IMR-90 (cell line): Measurements from ENCODE around the gene CDC40. TPM values are rescaled to one million over a fixed set of nuclear protein-coding genes. Genes with fewer than 3 reads are reported as not detected.

ENCODE experiments used
- ATAC-seq: fragments of 200-7000 bp; cut with Tn5 transposase; 2 replicates; pipeline ENCODE4 v1.9.1; 2020; ENCODE audit warnings: low read depth, mild to moderate bottlenecking, moderate library complexity
- BruUV-seq: library from RNA; stranded (reverse); fragments of 400-500 nt; replicated peaks from 2 replicates; lab custom pipeline; 2021; lab: Mats Ljungman, UMichigan
- CTCF ChIA-PET: fragments of 300-600 bp; formaldehyde crosslinking; extraction: SDS; loops from one replicate; lab custom pipeline; 2021; ENCODE audit warnings: antibody characterized with exemption; lab: Yijun Ruan, JAX
- POLR2A ChIA-PET: fragments of 300-600 bp; sonication (Branson Sonifier 250); formaldehyde crosslinking; loops from one replicate; lab custom pipeline; 2022; ENCODE audit warnings: antibody characterized with exemption; ENCODE audit not compliant: unreplicated experiment; lab: Charles Lee
- DNase-seq: peaks from one replicate; pipeline ENCODE4 v3.0.0; 2013
- H2AFZ ChIP-seq: replicated peaks from 2 replicates; pipeline ENCODE3; 2013; ENCODE audit warnings: low read length, mild to moderate bottlenecking; ENCODE audit not compliant: poor library complexity
- H2AK5ac ChIP-seq: 2 replicates; pipeline ENCODE4 v1.6.1; 2013; ENCODE audit warnings: low read depth, low read length, inconsistent platforms
- H2AK9ac ChIP-seq: replicated peaks from 2 replicates; pipeline ENCODE3; 2013; ENCODE audit warnings: mild to moderate bottlenecking, low read depth, low read length, moderate library complexity; ENCODE audit not compliant: poor library complexity
- H2BK120ac ChIP-seq: 2 replicates; pipeline ENCODE4 v1.6.1; 2013; ENCODE audit warnings: low read depth, low read length, inconsistent platforms
- H2BK15ac ChIP-seq: 3 replicates; pipeline ENCODE4 v1.6.1; 2013; ENCODE audit warnings: low read depth, low read length, inconsistent platforms
- H2BK20ac ChIP-seq: 2 replicates; pipeline ENCODE4 v1.6.1; 2013; ENCODE audit warnings: low read depth, mild to moderate bottlenecking, inconsistent platforms, low read length, moderate library complexity
- H2BK5ac ChIP-seq: 2 replicates; pipeline ENCODE4 v1.6.1; 2013; ENCODE audit warnings: mild to moderate bottlenecking, low read depth, low read length, inconsistent platforms; ENCODE audit not compliant: poor library complexity, severe bottlenecking
- H3K14ac ChIP-seq: replicated peaks from 2 replicates; pipeline ENCODE4 v1.6.1; 2013; ENCODE audit warnings: low read depth, low read length, inconsistent platforms
- H3K18ac ChIP-seq: 2 replicates; pipeline ENCODE4 v1.6.1; 2013; ENCODE audit warnings: low read depth, low read length, control low read depth
- H3K23ac ChIP-seq: 2 replicates; pipeline ENCODE4 v1.6.1; 2013; ENCODE audit warnings: low read depth, low read length, inconsistent platforms
- H3K27ac ChIP-seq: 2 replicates; pipeline ENCODE4 v1.5.1; 2013; ENCODE audit warnings: mild to moderate bottlenecking, control low read depth, low read length; ENCODE audit not compliant: insufficient read depth
- H3K27me3 ChIP-seq: 2 replicates; pipeline ENCODE4 v1.6.1; 2013; ENCODE audit warnings: low read length; ENCODE audit not compliant: control insufficient read depth, insufficient read depth
- H3K36me3 ChIP-seq: 2 replicates; pipeline ENCODE4 v1.6.1; 2013; ENCODE audit warnings: low read length, mixed read lengths; ENCODE audit not compliant: control insufficient read depth, insufficient read depth
- H3K4ac ChIP-seq: 2 replicates; pipeline ENCODE4 v1.6.1; 2013; ENCODE audit warnings: low read depth, low read length, inconsistent platforms
- H3K4me1 ChIP-seq: 2 replicates; pipeline ENCODE4 v1.6.1; 2013; ENCODE audit warnings: low read length, mixed read lengths; ENCODE audit not compliant: control insufficient read depth, insufficient read depth
- H3K4me2 ChIP-seq: 2 replicates; pipeline ENCODE4 v1.6.1; 2013; ENCODE audit warnings: low read depth, mild to moderate bottlenecking, control low read depth, low read length, moderate library complexity
- H3K4me3 ChIP-seq: 2 replicates; pipeline ENCODE4 v1.5.1; 2013; ENCODE audit warnings: low read depth, mild to moderate bottlenecking, control low read depth, low read length, moderate library complexity; ENCODE audit not compliant: insufficient read depth
- H3K56ac ChIP-seq: 2 replicates; pipeline ENCODE4 v1.6.1; 2013; ENCODE audit warnings: low read length, inconsistent platforms; ENCODE audit not compliant: insufficient read depth; ENCODE audit errors: extremely low read depth
- H3K79me1 ChIP-seq, 2 experiments: 2 replicates each; pipeline ENCODE4 v1.6.1; 2013; ENCODE audit warnings: low read length in 2 of 2, inconsistent platforms in 1 of 2, low read depth in 1 of 2
- H3K9ac ChIP-seq: 2 replicates; pipeline ENCODE4 v1.6.1; 2013; ENCODE audit warnings: low read depth, low read length, control low read depth
- H3K9me1 ChIP-seq: 2 replicates; pipeline ENCODE4 v1.6.1; 2013; ENCODE audit warnings: low read length, inconsistent platforms; ENCODE audit not compliant: insufficient read depth
- H3K9me3 ChIP-seq: 2 replicates; pipeline ENCODE4 v1.6.1; 2013; ENCODE audit warnings: low read length; ENCODE audit not compliant: control insufficient read depth, insufficient read depth
- H4K20me1 ChIP-seq: 2 replicates; pipeline ENCODE4 v1.6.1; 2013; ENCODE audit warnings: low read length, inconsistent platforms; ENCODE audit not compliant: insufficient read depth
- H4K5ac ChIP-seq: 2 replicates; pipeline ENCODE4 v1.6.1; 2013; ENCODE audit warnings: mild to moderate bottlenecking, low read depth, low read length, control low read depth
- H4K8ac ChIP-seq, 2 experiments: 2 replicates each; pipeline ENCODE4 v1.6.1; 2013; ENCODE audit warnings: low read depth in 2 of 2, low read length in 2 of 2, control low read depth in 1 of 2, inconsistent platforms in 1 of 2
- H4K91ac ChIP-seq: 2 replicates; pipeline ENCODE4 v1.6.1; 2013; ENCODE audit warnings: low read depth, low read length, inconsistent platforms; ENCODE audit not compliant: insufficient read depth
- BHLHE40 ChIP-seq: fragments of 150-350 bp; IDR thresholded peaks from 2 replicates; pipeline ENCODE4 v1.6.1; 2016; ENCODE audit warnings: mild to moderate bottlenecking, low read depth, low read length
- CEBPB ChIP-seq: IDR thresholded peaks from 2 replicates; pipeline ENCODE4 v1.6.1; 2012; ENCODE audit warnings: low read depth, low read length, improper control_type of control experiment
- FOS ChIP-seq: fragments of 150-350 bp; IDR thresholded peaks from 2 replicates; pipeline ENCODE4 v1.6.1; 2016; ENCODE audit warnings: low read depth, low read length
- MAFK ChIP-seq: IDR thresholded peaks from 2 replicates; pipeline ENCODE4 v1.6.1; 2012; ENCODE audit warnings: low read depth, low read length, improper control_type of control experiment
- MXI1 ChIP-seq: IDR thresholded peaks from 2 replicates; pipeline ENCODE4 v1.6.1; 2012; ENCODE audit warnings: low read depth, mild to moderate bottlenecking, low read length, moderate library complexity, borderline replicate concordance
- NFE2L2 ChIP-seq: fragments of 150-350 bp; IDR thresholded peaks from 2 replicates; pipeline ENCODE4 v1.6.1; 2016; ENCODE audit warnings: low read depth, mild to moderate bottlenecking, low read length
- POLR2A ChIP-seq: IDR thresholded peaks from 2 replicates; pipeline ENCODE4 v1.6.1; 2012; ENCODE audit warnings: mild to moderate bottlenecking, low read depth, low read length
- RCOR1 ChIP-seq: IDR thresholded peaks from 2 replicates; pipeline ENCODE4 v1.6.1; 2012; ENCODE audit warnings: mild to moderate bottlenecking, low read length, improper control_type of control experiment; ENCODE audit not compliant: insufficient replicate concordance
- SMC3 ChIP-seq: fragments of 150-350 bp; IDR thresholded peaks from 2 replicates; pipeline ENCODE4 v1.6.1; 2016; ENCODE audit warnings: low read depth, mild to moderate bottlenecking, antibody characterized with exemption, low read length, moderate library complexity
- WGBS, 2 experiments: methylation state at CpG; one replicate each; pipeline versions ENCODE4 v1.1.5 to v1.1.7; 2013; ENCODE audit warnings: missing lambda C conversion rate in 2 of 2; ENCODE audit not compliant: insufficient read length in 1 of 2; ENCODE audit errors: extremely low coverage in 2 of 2; 5-methylcytosine and 5-hydroxymethylcytosine counted together
- dilution Hi-C: fragments of 300-500 bp; cut with HindIII; formaldehyde crosslinking; loops from one replicate; pipeline ENCODE4 v1.14.3; 2018; ENCODE audit warnings: low sequenced_read_pairs; ENCODE audit not compliant: unreplicated experiment
- in situ Hi-C: fragments of 300-500 bp; cut with MboI; formaldehyde crosslinking; loops from 3 replicates; pipeline ENCODE4 v1.14.3; 2019; ENCODE audit warnings: low sequenced_read_pairs, inconsistent platforms, mixed read lengths
- intact Hi-C: fragments of 100-400 bp; cut with micrococcal nuclease; formaldehyde crosslinking; loops from 2 replicates; pipeline ENCODE4 v1.10.0; 2022
- polyA plus RNA-seq, 3 experiments: library from polyadenylated mRNA; depleted of rRNA; stranded (reverse); fragments of >200 nt; gene quantifications; 2 replicates each; pipeline ENCODE4 v1.2.3, GENCODE V29; 2012; ENCODE audit warnings: low replicate concordance in 1 of 3
- total RNA-seq: library from RNA; depleted of rRNA; stranded (reverse); fragments of >200 nt; gene quantifications from 2 replicates; pipeline ENCODE4 v1.2.3, GENCODE V29; 2012
- TF ChIP-seq, protein P1 (sequence below): fragments of 150-350 bp; IDR thresholded peaks from 2 replicates; pipeline ENCODE4 v1.6.1; 2017; ENCODE audit warnings: mild to moderate bottlenecking, antibody characterized with exemption, low read length, low read depth
- TF ChIP-seq, protein P2 (sequence below): fragments of 150-350 bp; IDR thresholded peaks from 2 replicates; pipeline ENCODE4 v1.6.1; 2016; ENCODE audit warnings: low read depth, mild to moderate bottlenecking, low read length, moderate library complexity, borderline replicate concordance
- TF ChIP-seq, protein P3 (sequence below): conservative IDR thresholded peaks from 2 replicates; pipeline ENCODE4 v1.5.1; 2012; ENCODE audit warnings: mild to moderate bottlenecking, low read depth, low read length, improper control_type of control experiment

The CDC40 gene
- total and polyA plus RNA-seq, 2 of the 4 experiments (the other 2 are of a cell fraction): 7.0 to 16.8 TPM

DNA sequence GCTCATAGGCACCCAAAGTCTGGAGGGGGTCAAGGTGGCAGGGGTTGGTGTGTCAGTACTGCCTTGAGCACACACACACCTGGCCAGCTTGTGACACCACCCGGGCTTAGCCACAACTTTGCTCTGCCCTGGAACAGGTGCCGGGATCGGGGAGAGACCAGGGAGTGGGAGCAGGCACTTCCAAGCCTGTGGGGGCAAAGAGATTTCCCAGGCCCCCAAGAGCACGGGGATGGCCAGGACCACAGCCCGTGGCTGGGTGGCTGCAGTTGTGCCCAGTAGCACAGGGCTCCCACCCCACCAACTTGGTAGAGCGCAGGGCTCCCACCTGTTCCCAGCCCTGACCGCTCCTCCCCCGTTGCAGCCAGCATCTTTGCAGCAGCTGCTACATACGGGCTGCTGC, 41.2 kb upstream of the CDC40 start:
- TF ChIP-seq NFE2L2 (no peak), CEBPB (no peak), FOS (no peak), POLR2A (no peak), MXI1 (no peak), BHLHE40 (no peak), RCOR1 (no peak), SMC3 (no peak), MAFK (no peak)
- TF ChIP-seq, protein P1, sequence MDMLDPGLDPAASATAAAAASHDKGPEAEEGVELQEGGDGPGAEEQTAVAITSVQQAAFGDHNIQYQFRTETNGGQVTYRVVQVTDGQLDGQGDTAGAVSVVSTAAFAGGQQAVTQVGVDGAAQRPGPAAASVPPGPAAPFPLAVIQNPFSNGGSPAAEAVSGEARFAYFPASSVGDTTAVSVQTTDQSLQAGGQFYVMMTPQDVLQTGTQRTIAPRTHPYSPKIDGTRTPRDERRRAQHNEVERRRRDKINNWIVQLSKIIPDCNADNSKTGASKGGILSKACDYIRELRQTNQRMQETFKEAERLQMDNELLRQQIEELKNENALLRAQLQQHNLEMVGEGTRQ: no peak
- TF ChIP-seq, protein P2, sequence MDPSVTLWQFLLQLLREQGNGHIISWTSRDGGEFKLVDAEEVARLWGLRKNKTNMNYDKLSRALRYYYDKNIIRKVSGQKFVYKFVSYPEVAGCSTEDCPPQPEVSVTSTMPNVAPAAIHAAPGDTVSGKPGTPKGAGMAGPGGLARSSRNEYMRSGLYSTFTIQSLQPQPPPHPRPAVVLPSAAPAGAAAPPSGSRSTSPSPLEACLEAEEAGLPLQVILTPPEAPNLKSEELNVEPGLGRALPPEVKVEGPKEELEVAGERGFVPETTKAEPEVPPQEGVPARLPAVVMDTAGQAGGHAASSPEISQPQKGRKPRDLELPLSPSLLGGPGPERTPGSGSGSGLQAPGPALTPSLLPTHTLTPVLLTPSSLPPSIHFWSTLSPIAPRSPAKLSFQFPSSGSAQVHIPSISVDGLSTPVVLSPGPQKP: no peak
- TF ChIP-seq, protein P3, sequence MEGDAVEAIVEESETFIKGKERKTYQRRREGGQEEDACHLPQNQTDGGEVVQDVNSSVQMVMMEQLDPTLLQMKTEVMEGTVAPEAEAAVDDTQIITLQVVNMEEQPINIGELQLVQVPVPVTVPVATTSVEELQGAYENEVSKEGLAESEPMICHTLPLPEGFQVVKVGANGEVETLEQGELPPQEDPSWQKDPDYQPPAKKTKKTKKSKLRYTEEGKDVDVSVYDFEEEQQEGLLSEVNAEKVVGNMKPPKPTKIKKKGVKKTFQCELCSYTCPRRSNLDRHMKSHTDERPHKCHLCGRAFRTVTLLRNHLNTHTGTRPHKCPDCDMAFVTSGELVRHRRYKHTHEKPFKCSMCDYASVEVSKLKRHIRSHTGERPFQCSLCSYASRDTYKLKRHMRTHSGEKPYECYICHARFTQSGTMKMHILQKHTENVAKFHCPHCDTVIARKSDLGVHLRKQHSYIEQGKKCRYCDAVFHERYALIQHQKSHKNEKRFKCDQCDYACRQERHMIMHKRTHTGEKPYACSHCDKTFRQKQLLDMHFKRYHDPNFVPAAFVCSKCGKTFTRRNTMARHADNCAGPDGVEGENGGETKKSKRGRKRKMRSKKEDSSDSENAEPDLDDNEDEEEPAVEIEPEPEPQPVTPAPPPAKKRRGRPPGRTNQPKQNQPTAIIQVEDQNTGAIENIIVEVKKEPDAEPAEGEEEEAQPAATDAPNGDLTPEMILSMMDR: no peak
- no peaks in the 10 kb centered on the region for H3K9me1 ChIP-seq
- H3K4ac ChIP-seq: no peak overlapping the region
- in situ Hi-C loops (no loop called here), intact Hi-C loops (no loop called here), dilution Hi-C loops (no loop called here)
- peaks cover 2% of the 10 kb centered on the region; the same call in 1 of the 2 replicates for H3K9me3 ChIP-seq
- no peak overlapping the region for H2BK120ac ChIP-seq
- no peak overlapping the region for H4K8ac ChIP-seq
- ATAC-seq: no peak
- no peaks in the 10 kb centered on the region; a peak in 2 of 4 replicates for H3K79me1 ChIP-seq
- H4K5ac ChIP-seq: no peak overlapping the region
- H3K36me3 ChIP-seq: peaks cover 6% of the 10 kb centered on the region; the same call in 1 of the 2 replicates
- H3K4me3 ChIP-seq: no peak overlapping the region
- no peak overlapping the region for H2AK9ac ChIP-seq
- H3K18ac ChIP-seq: no peak overlapping the region
- POLR2A ChIA-PET: no interaction called here
- H2AK5ac ChIP-seq: no peak overlapping the region
- H3K9ac ChIP-seq: no peak overlapping the region
- CTCF ChIA-PET: interaction anchor here (0.5 kb wide), 1 partner anchor 302 kb away, joined by 3 read pairs; no protein-coding TSS in a partner anchor
- H3K27ac ChIP-seq: no peak overlapping the region
- H2AFZ ChIP-seq: no peak overlapping the region
- DNase-seq: no peak
- no peak overlapping the region for H2BK5ac ChIP-seq
- H3K23ac ChIP-seq: no peak overlapping the region
- no peak overlapping the region for H2BK20ac ChIP-seq
- no peaks in the 10 kb centered on the region for H3K4me1 ChIP-seq
- BruUV-seq: no TSS peak
- H3K14ac ChIP-seq: no peak overlapping the region
- H2BK15ac ChIP-seq: no peak overlapping the region
- H3K27me3 ChIP-seq: no peaks in the 10 kb centered on the region
- no peaks in the 10 kb centered on the region for H4K20me1 ChIP-seq
- H3K56ac ChIP-seq: no peak overlapping the region
- H4K91ac ChIP-seq: no peak overlapping the region
- no peak overlapping the region for H3K4me2 ChIP-seq
- WGBS, 2 experiments: 97% methylated on average over 8 of the region's 9 CpGs; no CpG with 5 or more reads in 1 of the 2 experiments
